ENCODE results near the gene HLA-DMB.
"Not testable (repeated sequence)": the region's sequence is repeated elsewhere in the genome, so short reads cannot be mapped to it uniquely, and the experiment has no call there.

HLA-DMB gene

DNA sequence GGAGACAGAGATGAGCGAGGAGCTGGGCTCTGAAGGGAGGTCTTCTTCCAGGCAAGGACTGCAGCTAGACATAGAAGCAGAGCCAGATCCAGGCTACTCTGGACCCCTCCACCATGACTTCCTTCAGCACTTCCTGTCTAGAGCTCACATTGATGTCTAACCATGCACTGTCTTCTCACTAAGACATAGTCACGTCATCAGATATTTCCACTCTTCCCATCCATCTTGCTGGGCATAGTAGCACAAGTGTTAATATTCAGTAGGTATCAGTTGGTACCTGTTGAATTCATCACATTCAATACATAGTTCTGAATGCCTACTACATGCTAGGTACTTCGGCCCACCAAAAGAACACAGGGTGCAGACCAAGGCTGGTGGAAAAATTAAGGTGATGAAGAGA is 9.2 kb upstream of the HLA-DMB start:
- DNase-seq (ENCODE audit: low read depth, low spot score): no peak

DNA sequence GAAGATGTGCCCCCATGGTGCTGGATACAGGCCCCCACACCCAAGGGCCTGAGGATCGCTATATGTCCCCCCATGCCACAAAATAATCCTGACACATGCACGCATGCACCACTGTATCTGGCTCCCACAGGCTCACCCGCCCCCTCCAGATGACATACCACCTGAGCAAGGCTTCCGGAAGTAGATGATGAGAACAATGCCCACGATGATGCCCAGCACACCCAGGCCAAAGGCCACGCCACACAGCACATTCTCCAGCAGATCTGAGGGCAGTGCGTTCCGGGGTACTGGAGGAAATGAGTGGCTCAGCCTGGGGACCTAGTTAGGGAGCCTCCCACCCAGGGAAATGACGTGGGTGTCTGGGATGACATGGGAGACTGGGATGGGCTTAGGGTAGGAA is 8.3 kb upstream of the HLA-DMB start:
- DNase-seq (ENCODE audit: low read depth, low spot score): no peak

DNA sequence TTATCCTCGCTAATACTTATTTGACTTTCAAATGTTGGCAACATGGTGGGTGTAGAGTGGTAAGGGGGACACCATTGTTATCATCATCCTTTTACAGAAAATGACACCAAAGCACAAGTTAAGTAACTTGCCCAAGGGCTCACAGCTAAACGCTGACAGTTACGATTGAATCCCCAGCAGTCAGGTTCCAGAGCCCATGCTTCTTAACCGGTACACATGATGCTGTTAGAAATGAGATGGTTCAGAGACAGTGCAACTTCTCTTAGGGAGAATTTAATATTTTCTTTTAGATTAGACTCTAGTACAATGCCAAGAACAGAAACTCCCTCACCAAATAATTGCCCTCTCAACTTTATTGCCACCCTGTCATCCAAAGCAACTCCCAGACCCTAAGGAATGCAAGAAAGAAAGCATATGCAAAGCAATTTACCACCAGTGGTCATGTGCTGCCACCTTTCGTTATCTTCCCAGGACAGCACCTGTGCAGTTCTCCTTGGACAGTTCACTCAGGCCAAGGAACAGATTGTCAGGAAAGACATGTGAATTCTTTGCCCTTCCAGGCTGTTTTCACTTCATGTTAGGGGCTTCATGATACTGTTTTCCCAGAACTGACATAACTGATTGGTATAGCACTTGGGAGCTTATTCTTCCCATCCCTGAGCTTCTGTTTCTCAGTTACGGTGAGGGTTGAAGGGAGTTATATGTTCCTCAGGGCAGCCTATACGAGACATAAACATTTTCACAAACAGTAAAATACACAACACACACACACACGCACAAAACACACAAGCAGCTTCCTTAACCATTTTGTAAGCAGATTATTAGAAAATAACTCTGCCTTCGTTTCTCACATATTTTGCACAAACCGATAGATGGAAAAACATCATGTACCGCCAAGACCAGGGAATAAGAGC is 7.0 kb upstream of the HLA-DMB start:
- DNase-seq (ENCODE audit: low read depth, low spot score): no peak

DNA sequence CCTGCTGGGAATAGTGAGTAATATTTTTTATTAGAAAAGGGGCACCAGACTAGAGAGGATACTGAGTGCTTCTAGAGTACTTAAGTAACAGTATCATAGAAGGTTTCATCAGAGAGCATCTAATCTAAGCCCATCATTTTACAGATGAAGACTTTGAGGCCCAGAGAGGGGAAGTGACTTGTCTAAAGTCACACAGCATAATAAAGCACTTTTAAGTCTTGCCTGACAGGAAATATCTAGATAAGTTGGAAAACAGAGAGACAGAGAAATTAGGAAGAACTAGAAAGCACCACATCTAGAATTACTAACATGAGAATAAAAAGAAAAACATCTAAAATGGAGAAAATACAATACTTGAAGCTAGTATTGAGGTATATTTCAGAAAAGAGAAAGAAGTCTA is 6.1 kb upstream of the HLA-DMB start:
- DNase-seq (ENCODE audit: low read depth, low spot score): no peak

DNA sequence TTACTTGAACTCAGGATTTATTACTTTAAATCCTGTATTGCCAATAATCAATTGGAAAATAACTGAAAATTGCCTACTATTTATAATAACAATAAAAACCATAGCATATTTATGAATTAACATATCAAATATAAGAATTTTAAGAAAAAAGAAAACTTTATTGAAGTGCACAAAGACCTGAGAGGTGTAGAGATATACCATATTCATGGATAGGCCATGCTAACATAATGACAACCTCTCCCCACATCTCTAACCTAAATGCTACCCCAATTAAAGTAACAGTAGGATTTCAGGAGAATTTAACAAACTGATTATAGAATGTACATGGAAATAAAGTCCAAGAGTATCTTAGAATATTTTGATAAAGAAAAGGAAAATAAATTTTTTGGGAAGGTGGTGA is 5.1 kb upstream of the HLA-DMB start:
- DNase-seq (ENCODE audit: low read depth, low spot score): no peak

DNA sequence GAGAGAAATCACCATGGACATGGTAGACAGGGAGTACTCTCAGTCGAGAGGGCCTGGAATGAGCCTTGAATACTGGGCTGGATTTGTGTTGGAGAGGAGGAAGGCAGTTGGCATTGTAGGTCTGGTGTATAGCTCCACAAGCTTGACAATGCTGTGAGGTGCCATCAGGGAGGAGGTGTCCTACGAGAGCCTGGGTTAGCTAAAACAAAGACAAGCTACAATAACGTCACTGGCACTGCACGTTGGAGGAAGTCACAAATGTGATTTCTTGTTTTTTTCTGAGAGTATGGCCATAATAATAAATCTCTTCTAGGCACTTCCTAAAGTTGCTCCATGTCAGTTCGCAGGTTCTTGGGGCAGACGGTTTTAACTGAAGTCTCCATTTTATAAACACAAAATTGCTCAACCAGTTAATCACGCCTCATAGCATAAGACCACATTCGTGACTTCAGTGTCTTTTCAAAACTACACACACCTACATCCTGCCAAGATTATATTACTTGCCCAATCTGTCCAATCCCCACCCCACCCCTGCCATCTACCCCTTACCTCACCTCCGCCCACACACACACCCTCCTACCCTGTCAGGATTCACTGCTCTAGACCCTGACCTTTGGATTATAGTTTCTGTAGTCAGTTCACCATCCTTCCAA is 4.4 kb upstream of the HLA-DMB start:
- DNase-seq (ENCODE audit: low read depth, low spot score): no peak

DNA sequence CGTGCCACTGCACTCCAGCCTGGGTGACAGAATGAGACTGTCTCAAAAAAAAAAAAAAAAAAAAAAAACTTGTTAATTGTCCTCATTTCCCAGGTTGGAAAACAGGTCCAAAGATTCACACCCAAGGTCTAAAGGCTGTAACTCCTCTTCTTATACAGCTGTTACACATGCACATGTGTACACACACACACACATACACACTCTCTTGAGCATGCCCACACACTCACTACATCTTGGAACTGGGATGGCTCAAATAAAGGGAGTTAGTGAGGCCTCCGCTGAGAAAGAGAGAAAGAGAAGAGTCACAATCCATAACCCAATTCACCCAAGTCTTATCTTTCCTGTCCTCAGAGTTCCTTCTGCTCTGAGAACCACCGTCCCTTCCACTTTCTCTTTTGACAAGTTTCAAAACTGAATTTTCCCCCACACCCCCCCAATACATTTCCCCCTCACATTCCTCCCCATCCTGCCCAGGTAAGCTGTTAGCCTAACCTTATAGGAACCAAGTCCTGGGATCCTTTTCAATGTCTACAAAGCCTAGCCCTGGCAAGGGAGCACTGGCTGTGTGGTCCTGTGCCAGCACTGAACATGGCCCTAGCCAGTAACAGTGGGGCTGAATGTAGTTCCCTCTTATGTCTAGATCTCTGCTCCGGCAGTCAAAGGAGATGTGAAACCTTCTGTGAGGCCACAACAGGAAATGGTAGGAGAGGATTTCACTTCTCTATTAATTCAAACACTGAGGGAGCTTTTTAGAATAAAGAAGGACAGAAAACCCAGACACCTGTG is 3.2 kb upstream of the HLA-DMB start:
- no peak for DNase-seq (ENCODE audit: low read depth, low spot score)

DNA sequence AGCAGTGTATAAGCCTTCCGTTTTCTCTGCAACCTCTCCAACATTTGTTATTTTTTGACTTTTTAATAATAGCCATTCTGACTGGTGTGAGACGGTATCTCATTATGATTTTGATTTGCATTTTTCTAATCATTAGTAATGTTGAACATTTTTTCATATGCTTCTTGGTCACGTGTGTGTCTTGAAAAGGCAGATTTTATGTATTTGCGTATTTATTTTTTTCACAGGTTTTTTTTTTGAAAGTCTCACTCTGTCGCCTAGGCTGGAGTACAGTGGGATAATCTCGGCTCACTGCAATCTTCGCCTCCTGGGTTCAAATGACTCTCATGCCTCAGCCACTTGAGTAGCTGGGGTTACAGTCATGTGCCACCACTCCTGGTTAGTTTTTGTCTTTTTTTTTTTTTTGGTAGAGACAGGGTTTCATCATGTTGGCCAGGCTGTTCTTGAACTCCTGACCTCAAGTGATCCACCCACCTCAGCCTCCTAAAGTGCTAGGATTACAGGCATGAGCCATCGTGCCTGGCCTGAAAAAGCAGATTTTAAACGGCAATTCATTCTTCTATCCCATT is 1.8 kb upstream of the HLA-DMB start:
- DNase-seq (ENCODE audit: low read depth, low spot score): not testable (repeated sequence)

DNA sequence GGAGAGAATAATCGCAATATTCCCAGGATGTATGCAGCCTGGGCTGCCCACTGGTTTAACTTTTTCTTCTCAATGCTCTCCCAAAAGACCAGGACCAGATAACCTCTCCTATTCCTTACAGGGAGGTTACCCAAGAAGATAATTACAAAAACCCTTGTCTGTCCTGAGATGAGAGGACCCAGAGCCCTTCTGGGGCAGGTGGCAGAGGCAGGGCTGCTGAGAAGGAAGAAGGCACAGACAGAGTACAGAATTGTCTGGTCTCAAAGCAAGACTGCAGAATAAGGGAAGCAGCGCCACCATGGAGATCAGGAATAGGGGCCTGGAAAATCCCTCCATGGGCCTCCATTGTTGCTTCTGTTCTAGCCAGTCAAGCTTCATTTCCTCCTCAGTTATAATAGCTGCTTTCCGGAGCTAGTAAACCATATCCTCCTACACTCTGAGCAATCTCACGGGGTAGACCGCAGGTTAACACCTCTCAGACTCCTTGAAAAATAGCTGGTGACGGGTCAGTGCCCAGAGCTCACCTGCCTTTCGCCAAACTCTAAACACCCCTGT is 463 bp upstream of the HLA-DMB start:
- no peak for DNase-seq (ENCODE audit: low read depth, low spot score)

DNA sequence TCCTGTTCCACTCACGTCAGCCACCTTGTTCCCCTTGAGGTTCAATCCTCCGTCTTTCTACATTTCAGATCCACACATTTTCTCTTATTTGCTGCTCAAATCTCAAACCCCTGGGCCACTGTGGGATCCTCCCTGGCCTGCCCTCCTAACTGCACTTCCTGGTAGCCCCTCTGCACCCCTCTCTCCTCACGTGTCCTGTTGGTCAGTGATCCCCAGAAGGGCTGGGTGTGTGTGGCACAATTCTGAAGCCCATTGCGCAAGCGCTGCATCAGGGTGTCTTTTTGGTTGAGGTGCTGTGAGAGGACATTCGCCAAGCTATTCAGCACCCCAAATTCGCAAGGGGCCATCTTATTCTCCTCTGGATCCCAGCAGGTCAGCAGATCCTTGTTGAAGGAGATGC is 2.3 kb downstream of the HLA-DMB start:
- DNase-seq (ENCODE audit: low read depth, low spot score): no peak

DNA sequence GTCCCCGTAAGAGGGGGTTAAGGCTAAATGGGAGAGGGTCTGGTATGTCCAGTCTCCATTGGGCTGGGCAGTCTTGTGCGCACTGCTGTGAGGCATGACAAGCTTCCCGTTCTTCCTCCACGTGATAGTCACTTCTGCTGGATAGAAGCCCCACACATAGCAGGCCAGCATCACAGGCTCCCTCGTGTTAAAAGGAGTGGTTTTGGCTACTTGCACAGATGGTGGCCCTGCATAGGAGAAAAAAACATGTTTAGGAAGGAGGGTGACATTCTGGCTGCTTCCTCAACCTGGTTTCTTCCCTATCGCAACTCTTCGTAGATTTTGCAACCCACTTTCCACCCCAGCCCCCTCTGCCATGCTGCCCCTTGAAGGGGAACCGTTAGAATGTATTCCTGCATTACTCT is 3.6 kb downstream of the HLA-DMB start:
- DNase-seq (ENCODE audit: low read depth, low spot score): no peak

DNA sequence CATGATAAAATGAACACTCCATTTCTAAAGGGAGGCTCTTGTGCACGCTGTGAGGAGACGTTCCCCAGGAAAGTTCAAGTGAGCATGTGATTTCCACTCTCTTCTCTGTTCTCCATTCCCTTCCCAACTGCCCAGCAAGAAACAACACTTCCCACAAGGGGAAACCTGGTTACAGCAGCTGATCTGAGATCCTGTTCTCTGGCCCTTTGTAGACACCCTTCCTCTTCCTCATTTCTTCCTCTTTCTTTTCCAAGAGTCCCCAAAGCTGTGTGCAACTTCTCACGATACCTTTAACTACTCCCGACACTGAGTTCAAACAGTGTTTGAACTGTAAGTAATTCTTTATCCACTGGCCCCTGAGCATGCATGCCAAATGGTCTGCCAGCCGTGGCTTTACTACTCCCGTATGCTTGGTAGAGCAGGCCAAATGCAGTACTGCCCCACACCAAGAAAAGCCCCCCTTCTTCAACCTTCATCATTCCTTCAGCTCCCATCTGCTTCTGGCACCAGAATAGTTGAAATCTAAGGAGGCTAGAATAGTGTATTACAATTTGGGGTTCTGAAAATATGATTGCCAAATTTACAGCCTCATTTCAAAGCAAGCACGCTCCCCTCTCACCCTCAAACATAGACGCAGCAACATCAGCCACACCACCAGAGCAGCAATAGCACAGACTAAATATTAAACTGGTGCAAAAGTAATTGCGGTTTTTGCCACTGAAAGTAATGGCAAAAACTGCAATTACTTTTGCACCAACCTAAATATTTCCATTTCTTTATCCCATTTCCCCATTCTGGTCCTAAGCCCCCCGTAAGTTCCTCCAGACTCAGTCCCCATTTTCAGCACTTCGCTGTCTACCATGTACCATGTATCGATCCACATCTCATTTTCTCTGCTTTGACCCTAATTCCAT is 4.3 kb downstream of the HLA-DMB start:
- no peak for DNase-seq (ENCODE audit: low read depth, low spot score)

DNA sequence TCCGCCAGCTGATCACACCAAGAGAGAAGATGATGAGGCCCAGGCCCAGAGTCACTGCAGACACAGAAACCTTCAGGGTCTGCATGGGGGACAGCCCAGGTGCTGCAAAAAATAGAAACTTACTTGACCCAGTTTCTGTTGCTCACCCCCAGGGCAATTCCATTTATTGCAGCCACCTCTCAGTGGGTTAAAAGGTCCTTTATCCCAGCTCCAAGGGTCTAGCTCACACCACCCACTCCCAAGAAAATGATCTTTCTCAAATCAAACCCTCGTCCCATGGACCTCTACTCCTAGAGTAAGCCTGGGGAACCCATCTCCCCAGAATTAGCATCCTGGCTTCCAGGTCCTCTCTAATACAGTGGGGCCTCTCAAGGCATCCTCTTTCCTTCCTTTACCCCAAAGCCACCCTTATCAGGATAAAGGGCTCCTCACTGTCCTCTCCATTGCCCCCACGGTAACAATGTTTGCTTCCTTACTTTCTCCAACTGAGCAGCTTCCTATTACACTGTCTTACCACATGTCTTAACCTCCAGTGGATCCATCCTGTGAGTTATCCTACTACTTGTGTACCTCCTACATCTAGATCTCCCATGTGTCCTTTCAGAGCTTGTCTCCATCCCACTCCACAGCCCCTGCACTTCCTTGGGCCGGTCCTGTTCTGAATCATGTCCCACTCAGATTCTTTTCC is 5.1 kb downstream of the HLA-DMB start:
- DNase-seq (ENCODE audit: low read depth, low spot score): no peak

DNA sequence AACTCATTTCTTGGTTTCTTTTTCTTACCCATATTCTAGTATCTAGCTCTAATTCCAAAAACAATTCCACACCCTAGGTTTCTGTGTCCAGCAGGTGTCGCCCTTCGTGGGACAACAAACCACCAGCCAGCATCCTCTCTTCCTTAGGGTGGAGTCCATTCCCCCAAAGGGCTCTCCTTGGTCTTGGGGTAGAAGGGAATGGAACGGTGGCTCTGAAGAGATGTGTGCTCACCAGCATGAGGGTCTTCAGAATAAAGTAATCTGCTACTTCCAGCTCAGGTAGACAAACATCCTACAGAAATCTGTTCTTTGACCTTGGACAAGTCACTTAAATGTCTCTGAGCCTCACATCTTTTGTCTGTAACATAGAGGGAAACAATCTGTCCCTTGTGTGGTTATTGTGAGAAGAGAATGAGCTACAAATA is 7.2 kb downstream of the HLA-DMB start:
- DNase-seq (ENCODE audit: low read depth, low spot score): no peak

DNA sequence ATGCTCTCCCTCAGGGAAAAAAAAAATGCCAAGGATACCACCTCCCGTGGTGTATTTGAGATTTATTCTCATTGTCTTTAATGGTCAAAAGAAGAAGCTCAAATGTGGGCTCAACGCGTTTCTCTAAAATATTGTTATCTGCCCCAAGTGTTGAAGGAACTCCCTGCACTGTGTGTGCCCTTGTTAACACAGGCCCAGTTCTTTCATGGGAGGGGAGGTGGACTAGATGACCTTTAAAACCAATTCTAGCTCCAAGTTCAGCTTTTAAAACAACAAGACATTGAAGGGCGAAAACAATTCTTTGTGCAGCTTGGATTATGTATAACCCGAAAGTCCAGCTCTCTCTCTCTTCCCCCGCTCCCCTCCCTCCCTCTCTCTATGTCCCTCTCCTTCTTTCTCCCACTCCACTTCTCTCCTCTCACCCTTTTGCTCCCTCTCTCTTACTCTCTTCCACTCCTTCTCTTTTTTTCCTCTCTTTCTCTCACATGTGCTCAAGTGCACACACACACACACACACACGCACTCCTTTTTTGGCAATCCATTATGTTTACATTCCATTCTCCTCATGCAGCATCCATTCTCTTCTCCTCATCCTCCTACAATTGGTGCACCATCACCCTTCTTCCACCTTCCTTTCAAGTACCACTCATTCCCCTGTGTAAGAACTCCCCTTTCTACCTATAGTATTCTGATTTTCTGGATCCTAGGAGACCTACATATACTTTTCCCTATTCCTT is 8.5 kb downstream of the HLA-DMB start:
- no peak for DNase-seq (ENCODE audit: low read depth, low spot score)

DNA sequence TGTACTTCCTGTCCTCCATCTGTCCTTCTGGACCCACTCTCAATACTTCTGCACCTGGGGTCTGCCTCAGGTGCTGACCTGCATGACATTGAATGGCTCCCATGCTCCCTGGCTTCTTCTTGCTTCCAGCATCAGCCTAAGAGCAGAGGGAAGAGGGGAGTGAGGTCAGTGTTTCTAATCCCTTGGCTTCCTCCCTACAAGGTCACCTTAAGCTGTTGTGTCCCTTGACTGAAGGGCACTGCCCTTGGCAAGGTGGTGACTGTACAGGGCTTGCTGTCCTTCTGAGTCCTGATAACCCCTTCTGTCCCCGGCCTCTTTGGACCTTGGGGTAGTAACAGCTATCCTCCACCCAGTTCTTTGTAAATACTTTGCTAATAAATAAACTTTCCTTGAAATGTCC is 9.6 kb downstream of the HLA-DMB start:
- DNase-seq (ENCODE audit: low read depth, low spot score): no peak

DNA sequence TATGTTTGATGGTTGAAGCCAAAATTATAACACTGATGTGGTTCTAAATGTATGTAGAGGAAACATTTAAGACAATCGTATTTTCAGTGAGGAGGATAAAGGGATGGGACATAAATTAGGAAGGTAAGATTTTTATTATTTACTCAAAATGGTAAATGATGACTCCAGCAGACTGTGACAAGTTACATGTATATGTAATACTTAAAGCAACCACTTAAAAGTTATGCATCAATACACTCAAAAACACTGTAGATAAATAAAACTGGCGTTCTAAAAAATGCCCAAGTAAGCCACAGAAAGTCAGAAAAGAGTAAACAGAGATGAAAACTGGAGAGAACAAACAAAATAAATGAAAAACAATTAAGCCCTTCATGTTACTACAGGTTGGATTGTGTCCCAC is 18.7 kb downstream of the HLA-DMB start:
- no peak for DNase-seq (ENCODE audit: low read depth, low spot score)

DNA sequence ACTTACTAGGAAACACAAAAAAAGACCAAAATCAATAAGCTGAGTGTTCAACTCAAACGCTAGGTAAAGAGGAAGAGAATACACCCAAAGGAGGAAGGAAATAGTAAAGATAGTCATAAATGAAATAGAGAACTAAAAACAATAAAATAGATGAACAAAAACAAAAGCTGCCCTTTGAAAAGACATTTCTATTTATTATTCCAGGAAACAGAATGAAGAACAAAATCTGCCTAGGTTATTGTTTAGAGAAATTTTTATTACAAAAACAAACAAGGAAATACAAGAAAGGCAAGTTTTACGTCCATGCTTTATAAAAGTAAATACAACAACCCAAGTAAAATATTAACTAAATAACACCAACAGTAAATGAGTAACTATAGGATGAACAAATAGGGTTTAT is 20.1 kb downstream of the HLA-DMB start:
- DNase-seq (ENCODE audit: low read depth, low spot score): no peak

DNA sequence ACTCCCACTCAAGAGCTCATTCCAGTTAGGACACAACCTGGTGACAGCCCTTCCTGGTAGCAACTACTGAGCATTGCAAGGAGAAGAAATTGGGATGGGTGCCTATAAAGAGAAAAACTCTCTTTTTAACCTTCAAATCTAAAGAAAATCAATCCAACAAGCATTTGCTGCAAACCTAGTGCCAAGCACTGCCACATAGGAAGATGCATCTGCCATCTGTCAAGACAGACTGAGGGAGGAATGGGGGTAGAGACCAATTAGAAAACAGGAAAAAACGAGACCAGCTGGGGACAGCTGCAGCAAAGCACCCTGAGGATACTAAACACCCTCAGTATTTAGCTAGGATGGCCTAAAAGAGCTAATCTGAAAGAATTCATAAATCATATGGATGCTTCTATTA is 27.9 kb downstream of the HLA-DMB start:
- DNase-seq (ENCODE audit: low read depth, low spot score): no peak
